ENCODE results near the gene GABBR2. TPM values are rescaled to one million over a fixed set of nuclear protein-coding genes. Genes with fewer than 3 reads are reported as not detected.

GABBR2 gene
- total and polyA plus RNA-seq, 2 experiments from 2014 or later, result 0.89 to 1.3 TPM

DNA sequence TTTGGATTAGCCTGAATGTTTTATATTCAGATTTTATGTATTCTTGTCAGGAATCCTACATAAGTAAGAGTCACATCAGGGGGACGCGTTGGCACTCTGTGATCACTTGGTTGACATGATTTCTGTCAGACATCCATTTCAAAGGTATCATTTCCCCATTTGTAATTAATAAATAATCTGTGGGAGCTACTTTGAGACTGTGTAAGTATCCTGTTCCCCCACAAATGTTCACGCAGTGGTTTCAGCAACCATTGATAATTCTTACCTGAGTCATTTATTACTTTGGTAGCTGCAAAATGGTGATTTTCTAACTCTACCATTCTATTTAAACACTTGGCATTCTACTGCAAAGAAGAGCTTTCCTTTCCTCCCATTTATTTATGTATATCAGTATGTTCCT lies 396.4 kb downstream of the GABBR2 start:
- Mint-ChIP-seq H3K4me3 (no peak overlapping the region), H3K27me3 (ENCODE audit: insufficient read depth, low read depth, poor library complexity) (no peaks in the 10 kb centered on the region), H3K9me3 (no peaks in the 10 kb centered on the region), H3K27ac (no peak overlapping the region), H3K36me3 (ENCODE audit: low read depth) (no peaks in the 10 kb centered on the region), H3K4me1 (peaks cover 12% of the 10 kb centered on the region; the same call in 2 of the 3 replicates)
- Histone ChIP-seq H3F3A (replicated peaks; ENCODE audit: low read depth) (no peaks in the 10 kb centered on the region), H3K27ac (ENCODE audit: low read depth) (no peak overlapping the region), H3K4me3 (no peak overlapping the region), H3K9me2 (ENCODE audit: insufficient read depth) (0 out of 2 replicates have a peak, but pooled peaks cover 4% of the 10 kb centered on the region), H4K20me1 (replicated peaks; ENCODE audit: insufficient read depth) (no peaks in the 10 kb centered on the region; the same call in 1 of the 2 replicates), H2AFZ (no peak overlapping the region), H3K36me3 (ENCODE audit: insufficient read depth) (no peaks in the 10 kb centered on the region), H3K4me1 (ENCODE audit: insufficient read depth) (peaks cover 11% of the 10 kb centered on the region; the same call in 1 of the 2 replicates), H3K27me3 (ENCODE audit: insufficient read depth) (no peaks in the 10 kb centered on the region), H3K79me2 (replicated peaks; ENCODE audit: insufficient read depth) (no peaks in the 10 kb centered on the region), H3K4me2 (no peak overlapping the region)
- no peak for DNase-seq (ENCODE audit: low spot score)
- ATAC-seq, result no peak
- TF ChIP-seq, protein P1, sequence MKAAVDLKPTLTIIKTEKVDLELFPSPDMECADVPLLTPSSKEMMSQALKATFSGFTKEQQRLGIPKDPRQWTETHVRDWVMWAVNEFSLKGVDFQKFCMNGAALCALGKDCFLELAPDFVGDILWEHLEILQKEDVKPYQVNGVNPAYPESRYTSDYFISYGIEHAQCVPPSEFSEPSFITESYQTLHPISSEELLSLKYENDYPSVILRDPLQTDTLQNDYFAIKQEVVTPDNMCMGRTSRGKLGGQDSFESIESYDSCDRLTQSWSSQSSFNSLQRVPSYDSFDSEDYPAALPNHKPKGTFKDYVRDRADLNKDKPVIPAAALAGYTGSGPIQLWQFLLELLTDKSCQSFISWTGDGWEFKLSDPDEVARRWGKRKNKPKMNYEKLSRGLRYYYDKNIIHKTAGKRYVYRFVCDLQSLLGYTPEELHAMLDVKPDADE (IDR thresholded peaks at IDR 0.05), result no peak

DNA sequence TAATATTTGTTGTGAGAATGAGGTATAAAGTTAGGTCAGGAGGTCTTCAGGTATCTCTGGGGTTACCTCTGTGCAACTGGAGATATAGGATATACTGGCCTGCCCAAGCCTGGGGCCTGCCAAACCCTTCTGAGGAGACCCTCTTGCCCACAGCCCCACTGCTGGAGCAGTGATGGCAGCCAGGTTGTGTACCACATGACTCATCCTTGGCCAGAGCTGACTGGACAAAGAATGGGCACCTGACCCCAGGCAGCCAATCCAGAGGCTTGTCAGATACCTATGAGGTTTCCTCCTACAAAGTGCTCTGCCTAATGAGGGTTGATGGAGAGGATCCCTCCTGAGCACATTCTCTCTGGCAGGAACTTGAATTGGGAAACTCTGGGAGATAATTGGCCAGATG lies 397.2 kb downstream of the GABBR2 start:
- no peak for ATAC-seq
- Histone ChIP-seq H3K9me2 (ENCODE audit: insufficient read depth) (0 out of 2 replicates have a peak, but pooled peaks cover 4% of the 10 kb centered on the region), H3K4me1 (ENCODE audit: insufficient read depth) (peaks cover 11% of the 10 kb centered on the region; the same call in 1 of the 2 replicates), H3K4me3 (no peak overlapping the region), H3K27me3 (ENCODE audit: insufficient read depth) (no peaks in the 10 kb centered on the region), H3K36me3 (ENCODE audit: insufficient read depth) (no peaks in the 10 kb centered on the region), H3K79me2 (replicated peaks; ENCODE audit: insufficient read depth) (no peaks in the 10 kb centered on the region), H3K4me2 (no peak overlapping the region), H2AFZ (no peak overlapping the region), H3F3A (replicated peaks; ENCODE audit: low read depth) (no peaks in the 10 kb centered on the region), H4K20me1 (replicated peaks; ENCODE audit: insufficient read depth) (no peaks in the 10 kb centered on the region; the same call in 1 of the 2 replicates), H3K27ac (ENCODE audit: low read depth) (no peak overlapping the region)
- Mint-ChIP-seq H3K36me3 (ENCODE audit: low read depth) (no peaks in the 10 kb centered on the region), H3K27ac (no peak overlapping the region), H3K27me3 (ENCODE audit: insufficient read depth, low read depth, poor library complexity) (no peaks in the 10 kb centered on the region), H3K4me1 (peaks cover 12% of the 10 kb centered on the region; the same call in 2 of the 3 replicates), H3K4me3 (no peak overlapping the region), H3K9me3 (no peaks in the 10 kb centered on the region)
- no peak for TF ChIP-seq ZNF114 (CRISPR knock-in tag; IDR thresholded peaks at IDR 0.05)
- TF ChIP-seq, protein P2, sequence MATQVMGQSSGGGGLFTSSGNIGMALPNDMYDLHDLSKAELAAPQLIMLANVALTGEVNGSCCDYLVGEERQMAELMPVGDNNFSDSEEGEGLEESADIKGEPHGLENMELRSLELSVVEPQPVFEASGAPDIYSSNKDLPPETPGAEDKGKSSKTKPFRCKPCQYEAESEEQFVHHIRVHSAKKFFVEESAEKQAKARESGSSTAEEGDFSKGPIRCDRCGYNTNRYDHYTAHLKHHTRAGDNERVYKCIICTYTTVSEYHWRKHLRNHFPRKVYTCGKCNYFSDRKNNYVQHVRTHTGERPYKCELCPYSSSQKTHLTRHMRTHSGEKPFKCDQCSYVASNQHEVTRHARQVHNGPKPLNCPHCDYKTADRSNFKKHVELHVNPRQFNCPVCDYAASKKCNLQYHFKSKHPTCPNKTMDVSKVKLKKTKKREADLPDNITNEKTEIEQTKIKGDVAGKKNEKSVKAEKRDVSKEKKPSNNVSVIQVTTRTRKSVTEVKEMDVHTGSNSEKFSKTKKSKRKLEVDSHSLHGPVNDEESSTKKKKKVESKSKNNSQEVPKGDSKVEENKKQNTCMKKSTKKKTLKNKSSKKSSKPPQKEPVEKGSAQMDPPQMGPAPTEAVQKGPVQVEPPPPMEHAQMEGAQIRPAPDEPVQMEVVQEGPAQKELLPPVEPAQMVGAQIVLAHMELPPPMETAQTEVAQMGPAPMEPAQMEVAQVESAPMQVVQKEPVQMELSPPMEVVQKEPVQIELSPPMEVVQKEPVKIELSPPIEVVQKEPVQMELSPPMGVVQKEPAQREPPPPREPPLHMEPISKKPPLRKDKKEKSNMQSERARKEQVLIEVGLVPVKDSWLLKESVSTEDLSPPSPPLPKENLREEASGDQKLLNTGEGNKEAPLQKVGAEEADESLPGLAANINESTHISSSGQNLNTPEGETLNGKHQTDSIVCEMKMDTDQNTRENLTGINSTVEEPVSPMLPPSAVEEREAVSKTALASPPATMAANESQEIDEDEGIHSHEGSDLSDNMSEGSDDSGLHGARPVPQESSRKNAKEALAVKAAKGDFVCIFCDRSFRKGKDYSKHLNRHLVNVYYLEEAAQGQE (IDR thresholded peaks at IDR 0.05; ENCODE audit: unreplicated experiment), result no peak
- no peak for TF ChIP-seq NANOG (IDR thresholded peaks at IDR 0.05; ENCODE audit: borderline replicate concordance)
- TF ChIP-seq EZH2 (IDR thresholded peaks at IDR 0.05; ENCODE audit: low read depth, unreplicated experiment), result no peak
- no peak for TF ChIP-seq POLR2AphosphoS5 (IDR thresholded peaks at IDR 0.05; ENCODE audit: low read depth)
- no peak for TF ChIP-seq ZNF331 (CRISPR knock-in tag; IDR thresholded peaks at IDR 0.05; ENCODE audit: low read depth)
- no peak for TF ChIP-seq EZH2phosphoT487 (IDR thresholded peaks at IDR 0.05; ENCODE audit: unreplicated experiment)
- DNase-seq (ENCODE audit: low spot score), result no peak

Measured in GM23338 (cell line).